Measurements from ENCODE around the gene NOL9. TPM values are rescaled to one million over a fixed set of nuclear protein-coding genes. Genes with fewer than 3 reads are reported as not detected.
A peak's percentile ranks its signal among the peaks of the same experiment; 100 is the strongest.

Gene NOL9
- polyA plus RNA-seq, 1 of the 3 experiments (the other 2 are of a cell fraction): 7.1 TPM

DNA sequence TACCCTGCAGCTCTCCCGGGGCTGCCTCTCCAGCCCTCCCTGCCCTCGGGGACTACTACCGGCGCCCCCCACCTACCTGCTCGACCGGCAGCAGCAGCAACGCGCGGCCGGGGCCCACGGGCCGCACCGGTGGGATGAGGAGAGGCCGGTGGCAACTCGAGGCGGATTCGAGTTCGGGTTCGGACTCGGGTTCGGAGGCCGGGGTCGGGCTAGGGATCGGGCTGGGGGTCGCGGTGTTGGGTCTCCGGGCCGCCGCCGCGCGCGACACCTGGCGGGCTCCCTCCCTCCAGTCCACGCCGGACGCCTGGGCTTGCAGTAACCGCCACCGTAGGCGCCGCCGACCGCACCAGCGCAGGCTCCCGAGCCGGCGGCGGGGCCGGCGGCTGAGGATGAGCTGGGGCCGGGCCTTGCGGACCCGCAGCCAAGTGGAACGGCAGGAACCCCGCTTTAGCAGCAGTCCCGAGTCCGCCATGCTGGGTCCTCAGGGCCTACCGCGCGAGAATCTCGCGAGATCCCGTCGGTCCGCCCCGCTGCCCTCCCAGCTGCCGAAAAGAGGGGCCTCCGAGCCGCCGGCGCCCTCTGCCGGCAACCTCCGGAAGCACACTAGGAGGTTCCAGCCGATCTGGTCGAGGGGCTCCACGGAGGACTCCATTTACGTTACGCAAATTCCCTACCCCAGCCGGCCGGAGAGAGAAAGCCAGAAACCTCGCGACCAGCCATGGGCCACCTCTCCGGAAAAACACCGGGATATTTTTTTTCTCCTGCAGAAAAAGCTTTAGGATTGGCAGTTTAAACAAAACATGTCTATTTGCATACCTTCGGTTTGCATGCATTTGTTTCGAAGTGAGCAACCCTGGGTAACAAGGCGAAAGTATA, at the start of gene NOL9 (continued):
- no peak for TF ChIP-seq FOXM1 (IDR thresholded peaks at IDR 0.05; ENCODE audit: low read depth)
- TF ChIP-seq, protein P1, sequence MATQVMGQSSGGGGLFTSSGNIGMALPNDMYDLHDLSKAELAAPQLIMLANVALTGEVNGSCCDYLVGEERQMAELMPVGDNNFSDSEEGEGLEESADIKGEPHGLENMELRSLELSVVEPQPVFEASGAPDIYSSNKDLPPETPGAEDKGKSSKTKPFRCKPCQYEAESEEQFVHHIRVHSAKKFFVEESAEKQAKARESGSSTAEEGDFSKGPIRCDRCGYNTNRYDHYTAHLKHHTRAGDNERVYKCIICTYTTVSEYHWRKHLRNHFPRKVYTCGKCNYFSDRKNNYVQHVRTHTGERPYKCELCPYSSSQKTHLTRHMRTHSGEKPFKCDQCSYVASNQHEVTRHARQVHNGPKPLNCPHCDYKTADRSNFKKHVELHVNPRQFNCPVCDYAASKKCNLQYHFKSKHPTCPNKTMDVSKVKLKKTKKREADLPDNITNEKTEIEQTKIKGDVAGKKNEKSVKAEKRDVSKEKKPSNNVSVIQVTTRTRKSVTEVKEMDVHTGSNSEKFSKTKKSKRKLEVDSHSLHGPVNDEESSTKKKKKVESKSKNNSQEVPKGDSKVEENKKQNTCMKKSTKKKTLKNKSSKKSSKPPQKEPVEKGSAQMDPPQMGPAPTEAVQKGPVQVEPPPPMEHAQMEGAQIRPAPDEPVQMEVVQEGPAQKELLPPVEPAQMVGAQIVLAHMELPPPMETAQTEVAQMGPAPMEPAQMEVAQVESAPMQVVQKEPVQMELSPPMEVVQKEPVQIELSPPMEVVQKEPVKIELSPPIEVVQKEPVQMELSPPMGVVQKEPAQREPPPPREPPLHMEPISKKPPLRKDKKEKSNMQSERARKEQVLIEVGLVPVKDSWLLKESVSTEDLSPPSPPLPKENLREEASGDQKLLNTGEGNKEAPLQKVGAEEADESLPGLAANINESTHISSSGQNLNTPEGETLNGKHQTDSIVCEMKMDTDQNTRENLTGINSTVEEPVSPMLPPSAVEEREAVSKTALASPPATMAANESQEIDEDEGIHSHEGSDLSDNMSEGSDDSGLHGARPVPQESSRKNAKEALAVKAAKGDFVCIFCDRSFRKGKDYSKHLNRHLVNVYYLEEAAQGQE (IDR thresholded peaks at IDR 0.05; ENCODE audit: low read depth, low read length): no peak
- TF ChIP-seq MEF2A (IDR thresholded peaks at IDR 0.05; ENCODE audit: borderline replicate concordance, low read depth): no peak
- TF ChIP-seq, protein P2, sequence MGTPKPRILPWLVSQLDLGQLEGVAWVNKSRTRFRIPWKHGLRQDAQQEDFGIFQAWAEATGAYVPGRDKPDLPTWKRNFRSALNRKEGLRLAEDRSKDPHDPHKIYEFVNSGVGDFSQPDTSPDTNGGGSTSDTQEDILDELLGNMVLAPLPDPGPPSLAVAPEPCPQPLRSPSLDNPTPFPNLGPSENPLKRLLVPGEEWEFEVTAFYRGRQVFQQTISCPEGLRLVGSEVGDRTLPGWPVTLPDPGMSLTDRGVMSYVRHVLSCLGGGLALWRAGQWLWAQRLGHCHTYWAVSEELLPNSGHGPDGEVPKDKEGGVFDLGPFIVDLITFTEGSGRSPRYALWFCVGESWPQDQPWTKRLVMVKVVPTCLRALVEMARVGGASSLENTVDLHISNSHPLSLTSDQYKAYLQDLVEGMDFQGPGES (IDR thresholded peaks at IDR 0.05; ENCODE audit: low read depth, low read length): no peak
- TF ChIP-seq, protein P3, sequence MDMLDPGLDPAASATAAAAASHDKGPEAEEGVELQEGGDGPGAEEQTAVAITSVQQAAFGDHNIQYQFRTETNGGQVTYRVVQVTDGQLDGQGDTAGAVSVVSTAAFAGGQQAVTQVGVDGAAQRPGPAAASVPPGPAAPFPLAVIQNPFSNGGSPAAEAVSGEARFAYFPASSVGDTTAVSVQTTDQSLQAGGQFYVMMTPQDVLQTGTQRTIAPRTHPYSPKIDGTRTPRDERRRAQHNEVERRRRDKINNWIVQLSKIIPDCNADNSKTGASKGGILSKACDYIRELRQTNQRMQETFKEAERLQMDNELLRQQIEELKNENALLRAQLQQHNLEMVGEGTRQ (IDR thresholded peaks at IDR 0.05; ENCODE audit: borderline replicate concordance, low read depth, low read length): no peak

DNA sequence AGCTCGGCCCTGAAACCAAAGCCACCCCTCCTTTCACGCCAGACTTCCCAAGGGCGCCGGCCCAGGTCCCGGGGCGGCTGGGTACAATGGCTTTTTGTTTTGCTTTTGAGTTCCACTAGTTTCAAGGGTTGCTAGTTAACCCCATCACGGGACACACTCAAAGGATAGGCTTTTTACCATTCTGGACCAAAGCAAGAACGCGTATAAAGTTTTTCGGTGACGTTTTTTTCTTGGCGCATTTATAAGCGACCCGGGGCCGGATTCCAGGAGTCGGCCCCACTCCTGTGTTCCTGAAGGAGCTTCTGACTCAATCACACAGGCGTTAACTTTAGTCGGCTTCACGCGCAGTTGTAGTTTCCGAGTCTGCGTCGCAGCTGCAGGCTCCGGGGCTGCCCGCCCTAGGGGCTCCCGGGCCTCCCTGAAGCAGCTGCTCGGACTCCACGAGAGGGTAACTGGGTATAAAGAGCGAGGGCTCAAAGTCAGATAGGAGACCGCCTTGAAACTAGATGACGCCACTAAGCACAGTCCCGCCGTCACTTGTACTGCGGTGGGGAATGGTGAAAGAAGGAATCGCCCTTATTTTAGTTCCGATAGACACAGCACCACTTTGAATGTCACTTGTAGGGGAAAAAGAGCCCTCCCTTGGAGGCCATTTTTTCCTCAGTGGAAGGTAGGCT, 49.1 kb upstream of the NOL9 start:
- POLR2A ChIA-PET: interaction anchor here (0.6 kb wide), 1 partner anchor 9 kb away, joined by 3 read pairs; no protein-coding TSS in a partner anchor

More for the DNA sequence above, 49.1 kb upstream of the NOL9 start:
- Histone ChIP-seq H3K27me3 (ENCODE audit: insufficient read depth) (no peaks in the 10 kb centered on the region), H3K9me2 (no peaks in the 10 kb centered on the region), H3K27ac (ENCODE audit: low read depth in 2 of 2, low read length in 1 of 2) (peak overlapping the region; percentile 29 to 65; a peak in 3 of 4 replicates), H3K79me2 (ENCODE audit: insufficient read depth) (peaks cover 37% of the 10 kb centered on the region), H3K4me1 (ENCODE audit: control insufficient read depth in 1 of 2, insufficient read depth in 2 of 2, low read depth in 1 of 2, low read length in 1 of 2) (peaks cover 10 to 26% of the 10 kb centered on the region in 2 experiments; a peak in 2 of 4 replicates), H3K9me3 (no peaks in the 10 kb centered on the region), H3F3A (replicated peaks; ENCODE audit: insufficient read depth) (peaks cover 14% of the 10 kb centered on the region), H3K4me3 (ENCODE audit: low read depth in 2 of 2, low read length in 1 of 2) (peak overlapping the region; percentile 73 to 76), H3K9ac (peak overlapping the region; percentile 65; the same call in 1 of the 2 replicates), H3K4me2 (peak overlapping the region; percentile 81), H2AFZ (ENCODE audit: low read depth) (peak overlapping the region; percentile 86), H4K20me1 (ENCODE audit: insufficient read depth) (peaks cover 9% of the 10 kb centered on the region; the same call in 1 of the 2 replicates), H3K36me3 (replicated peaks in 1 of 2; ENCODE audit: control insufficient read depth in 1 of 2, insufficient read depth in 2 of 2, low read length in 1 of 2) (peaks cover 0 to 5% of the 10 kb centered on the region in 2 experiments)
- CTCF ChIA-PET: interaction anchor here (0.9 to 4.0 kb wide), 9 partner anchors 10 to 128 kb away, joined by 3 to 19 read pairs (median 3); partner anchors contain the start of genes NOL9, PHF13 and TAS1R1
- WGBS (ENCODE audit: low lambda C conversion rate): 78% methylated on average over 29 of the region's 36 CpGs
- no peak for DNase-seq
- TF ChIP-seq, protein P4, sequence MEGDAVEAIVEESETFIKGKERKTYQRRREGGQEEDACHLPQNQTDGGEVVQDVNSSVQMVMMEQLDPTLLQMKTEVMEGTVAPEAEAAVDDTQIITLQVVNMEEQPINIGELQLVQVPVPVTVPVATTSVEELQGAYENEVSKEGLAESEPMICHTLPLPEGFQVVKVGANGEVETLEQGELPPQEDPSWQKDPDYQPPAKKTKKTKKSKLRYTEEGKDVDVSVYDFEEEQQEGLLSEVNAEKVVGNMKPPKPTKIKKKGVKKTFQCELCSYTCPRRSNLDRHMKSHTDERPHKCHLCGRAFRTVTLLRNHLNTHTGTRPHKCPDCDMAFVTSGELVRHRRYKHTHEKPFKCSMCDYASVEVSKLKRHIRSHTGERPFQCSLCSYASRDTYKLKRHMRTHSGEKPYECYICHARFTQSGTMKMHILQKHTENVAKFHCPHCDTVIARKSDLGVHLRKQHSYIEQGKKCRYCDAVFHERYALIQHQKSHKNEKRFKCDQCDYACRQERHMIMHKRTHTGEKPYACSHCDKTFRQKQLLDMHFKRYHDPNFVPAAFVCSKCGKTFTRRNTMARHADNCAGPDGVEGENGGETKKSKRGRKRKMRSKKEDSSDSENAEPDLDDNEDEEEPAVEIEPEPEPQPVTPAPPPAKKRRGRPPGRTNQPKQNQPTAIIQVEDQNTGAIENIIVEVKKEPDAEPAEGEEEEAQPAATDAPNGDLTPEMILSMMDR (IDR thresholded peaks at IDR 0.05): no peak
- TF ChIP-seq SIN3A (IDR thresholded peaks at IDR 0.05; ENCODE audit: borderline replicate concordance, low read depth, low read length): no peak
